HepG2 (cell line): ENCODE measurements around the gene FHIT. TPM values are rescaled to one million over a fixed set of nuclear protein-coding genes. Genes with fewer than 3 reads are reported as not detected.

Experiments used
- ATAC-seq: fragments of 200-7000 bp; cut with Tn5 transposase; 3 replicates; pipeline ENCODE4 v1.9.1; 2020; ENCODE audit warnings: mild to moderate bottlenecking, moderate library complexity
- BruUV-seq: library from RNA; stranded (reverse); fragments of 400-500 nt; replicated peaks from 2 replicates; lab custom pipeline; 2021; lab: Mats Ljungman, UMichigan
- CTCF ChIA-PET: fragments of 300-600 bp; formaldehyde crosslinking; extraction: SDS; loops from one replicate; lab custom pipeline; 2021; ENCODE audit warnings: low total read pairs, inconsistent platforms, low intra/inter-chr PET ratio; lab: Yijun Ruan, JAX
- POLR2A ChIA-PET: fragments of 350-600 bp; sonication (Branson Sonifier 250); formaldehyde crosslinking; loops from one replicate; lab custom pipeline; 2020; ENCODE audit warnings: antibody characterized with exemption, inconsistent platforms; lab: Yijun Ruan, JAX
- DNase-seq: peaks from one replicate; pipeline ENCODE4 v3.0.0-alpha.2; 2015; ENCODE audit warnings: low spot score
- FAIRE-seq: peaks from 3 replicates; lab custom pipeline; 2011; peaks lifted over from hg19 to GRCh38; lab: Jason Lieb, UNC
- H2AFZ ChIP-seq: one replicate; pipeline ENCODE4 v1.6.1; 2011; ENCODE audit warnings: low read length, inconsistent platforms
- H3K27ac ChIP-seq: fragments of 300-600 bp; 3 replicates; pipeline ENCODE4 v1.8.0; 2011; ENCODE audit warnings: mixed run types, mild to moderate bottlenecking, mixed read lengths, low read length, inconsistent platforms; ENCODE audit not compliant: insufficient read depth; ENCODE audit errors: extremely low read length
- H3K27me3 ChIP-seq, 2 experiments: fragments of 200-600 bp in 1 of 2; 2 replicates in 1 of 2; 3 replicates in 1 of 2; pipeline versions ENCODE4 v1.6.0 to v1.8.0; 2011; ENCODE audit warnings: low read length in 2 of 2, mild to moderate bottlenecking in 2 of 2, moderate library complexity in 2 of 2, inconsistent platforms in 1 of 2; ENCODE audit not compliant: insufficient read depth in 2 of 2, control insufficient read depth in 1 of 2
- H3K36me3 ChIP-seq, 2 experiments: fragments of 200-600 bp in 1 of 2; replicated peaks in 1 of 2; 2 replicates in 1 of 2; 3 replicates in 1 of 2; pipeline versions ENCODE4 v1.5.1 to v1.8.0; 2011; ENCODE audit warnings: low read length in 2 of 2, inconsistent platforms in 1 of 2; ENCODE audit not compliant: insufficient read depth in 2 of 2, control insufficient read depth in 1 of 2
- H3K4me1 ChIP-seq: 2 replicates; pipeline ENCODE4 v1.5.1; 2012; ENCODE audit warnings: low read length, inconsistent platforms; ENCODE audit not compliant: insufficient read depth
- H3K4me2 ChIP-seq: 2 replicates; pipeline ENCODE4 v1.6.0; 2011; ENCODE audit warnings: low read depth, low read length, inconsistent platforms
- H3K4me3 ChIP-seq, 3 experiments: fragments of 200-600 bp in 1 of 3; sonication (generic), shearing (Covaris generic) in 1 of 3; replicated peaks in 1 of 3; 2 replicates each; pipeline ENCODE4 v1.5.1; 2011 to 2016; ENCODE audit warnings: low read length in 3 of 3, inconsistent platforms in 2 of 3, low read depth in 2 of 3, mild to moderate bottlenecking in 2 of 3, control low read depth in 1 of 3, mixed read lengths in 1 of 3; ENCODE audit not compliant: insufficient read depth in 1 of 3
- H3K79me2 ChIP-seq: one replicate; pipeline ENCODE4 v1.6.1; 2011; ENCODE audit warnings: low read length, inconsistent platforms; ENCODE audit not compliant: insufficient read depth
- H3K9ac ChIP-seq: 2 replicates; pipeline ENCODE4 v1.6.0; 2011; ENCODE audit warnings: mild to moderate bottlenecking, low read depth, low read length, inconsistent platforms; ENCODE audit not compliant: insufficient read depth
- H3K9me3 ChIP-seq: 2 replicates; pipeline ENCODE4 v1.5.1; 2012; ENCODE audit warnings: mild to moderate bottlenecking, low read length
- H4K20me1 ChIP-seq: 2 replicates; pipeline ENCODE4 v1.6.0; 2011; ENCODE audit warnings: inconsistent platforms, mild to moderate bottlenecking, low read length, moderate library complexity; ENCODE audit not compliant: insufficient read depth
- MBD4 ChIP-seq: IDR thresholded peaks from 2 replicates; pipeline ENCODE4 v1.6.1; 2012; ENCODE audit warnings: low read length, inconsistent platforms, borderline replicate concordance
- THAP11 ChIP-seq: IDR thresholded peaks from 2 replicates; pipeline ENCODE4 v1.6.1; 2016; ENCODE audit warnings: missing biosample characterization, missing genetic modification reagents
- XRCC5 ChIP-seq: fragments of 200-400 bp; formaldehyde crosslinking; optimal IDR thresholded peaks from 2 replicates; pipeline ENCODE3; 2017; ENCODE audit warnings: mild to moderate bottlenecking, low read length
- YEATS4 ChIP-seq: sonication (generic); formaldehyde crosslinking; IDR thresholded peaks from 2 replicates; pipeline ENCODE4 v1.4.0; 2020; ENCODE audit warnings: missing genetic modification reagents, borderline replicate concordance
- ZBTB37 ChIP-seq: sonication (generic); formaldehyde crosslinking; IDR thresholded peaks from 2 replicates; pipeline ENCODE4 v1.4.0; 2020; ENCODE audit warnings: mild to moderate bottlenecking, missing genetic modification reagents
- ZMYM4 ChIP-seq: sonication (generic); formaldehyde crosslinking; IDR thresholded peaks from 2 replicates; pipeline ENCODE4 v1.8.1; 2023; ENCODE audit warnings: mild to moderate bottlenecking, missing genetic modification reagents
- ZNF207 ChIP-seq: fragments of 450-650 bp; IDR thresholded peaks from 2 replicates; pipeline ENCODE4 v1.6.1; 2016; ENCODE audit warnings: antibody characterized with exemption, borderline replicate concordance
- ZNF350 ChIP-seq: sonication (generic); formaldehyde crosslinking; IDR thresholded peaks from 2 replicates; pipeline ENCODE4 v1.4.0; 2020; ENCODE audit warnings: mild to moderate bottlenecking, low read depth, missing genetic modification reagents, borderline replicate concordance
- ZNF607 ChIP-seq: sonication (generic); formaldehyde crosslinking; IDR thresholded peaks from 2 replicates; pipeline ENCODE4 v1.5.1; 2020; ENCODE audit warnings: missing genetic modification reagents, mild to moderate bottlenecking, borderline replicate concordance
- WGBS: methylation state at CpG from one replicate; pipeline ENCODE4 v1.1.6; 2017; ENCODE audit warnings: low lambda C conversion rate; 5-methylcytosine and 5-hydroxymethylcytosine counted together
- in situ Hi-C: cut with HindIII; loops from 2 replicates; pipeline ENCODE4 v1.10.0; 2017; ENCODE audit warnings: low pct_unique_long_range_greater_than_20kb; ENCODE audit not compliant: extremely low pct_ligation_motif_present
- intact Hi-C: fragments of 100-400 bp; cut with micrococcal nuclease; formaldehyde crosslinking; loops from one replicate; pipeline ENCODE4 v1.10.0; 2022; ENCODE audit not compliant: unreplicated experiment
- polyA plus RNA-seq, 8 experiments: library from polyadenylated mRNA; depleted of rRNA in 3 of 8; stranded (reverse) in 7 of 8; unstranded in 1 of 8; fragments of >200 nt; fragmentation: Illumina TruSeq in 4 of 8; extraction: Trizol in 4 of 8; gene quantifications; 2 replicates each; pipeline versions ENCODE4 v1.2.1 to v1.2.3, GENCODE V29; 2011 to 2016; ENCODE audit warnings: low read depth in 4 of 8, missing spikeins in 1 of 8, mixed read lengths in 1 of 8; ENCODE audit not compliant: insufficient read depth in 1 of 8
- total RNA-seq, 5 experiments: library from RNA; depleted of rRNA; stranded (reverse); fragments of >200 nt; fragmentation: Illumina TruSeq; extraction: Trizol; gene quantifications; 2 replicates each; pipeline ENCODE4 v1.2.3, GENCODE V29; 2016; ENCODE audit warnings: low read depth in 1 of 5

Gene FHIT
- total and polyA plus RNA-seq, 2 of the 13 experiments (the other 11 are each of a cell fraction or from before 2014, with no cell fraction given) = 4.0 to 4.6 TPM

GRCh38 chr3:60246361-60246760 is 1004.9 kb downstream of the FHIT start:
- FAIRE-seq = no peak
- no peaks in the 10 kb centered on the region for H4K20me1 ChIP-seq
- H3K9me3 ChIP-seq = no peaks in the 10 kb centered on the region
- CTCF ChIA-PET = no interaction called here
- POLR2A ChIA-PET = no interaction called here
- H3K4me3 ChIP-seq = no peak overlapping the region
- intact Hi-C loops = no loop called here
- no peaks in the 10 kb centered on the region for H3K79me2 ChIP-seq
- DNase-seq = no peak
- in situ Hi-C loops = no loop called here
- H3K36me3 ChIP-seq = no peaks in the 10 kb centered on the region
- no peak overlapping the region for H3K9ac ChIP-seq
- H2AFZ ChIP-seq = no peak overlapping the region
- H3K4me2 ChIP-seq = no peak overlapping the region
- no peaks in the 10 kb centered on the region for H3K4me1 ChIP-seq
- WGBS = 24% methylated on average over 4 of the region's 4 CpGs
- no peak for TF ChIP-seq MBD4
- TF ChIP-seq, all 625 proteins: peak for 0
- H3K27me3 ChIP-seq = no peaks in the 10 kb centered on the region
- no peak for ATAC-seq
- BruUV-seq = no TSS peak
- no peak overlapping the region for H3K27ac ChIP-seq

GRCh38 chr3:60243456-60243855 is 1007.8 kb downstream of the FHIT start:
- Histone ChIP-seq H2AFZ (no peak overlapping the region), H3K4me2 (no peak overlapping the region), H3K9me3 (no peaks in the 10 kb centered on the region), H3K36me3 (no peaks in the 10 kb centered on the region), H3K4me1 (peaks cover 5% of the 10 kb centered on the region), H3K79me2 (no peaks in the 10 kb centered on the region), H3K27me3 (no peaks in the 10 kb centered on the region), H4K20me1 (no peaks in the 10 kb centered on the region), H3K4me3 (no peak overlapping the region), H3K9ac (no peak overlapping the region), H3K27ac (no peak overlapping the region)
- no TSS peak for BruUV-seq
- intact Hi-C loops (no loop called here), in situ Hi-C loops (no loop called here)
- ATAC-seq (no peak), FAIRE-seq (no peak), DNase-seq (no peak)
- POLR2A ChIA-PET = no interaction called here
- 22% methylated on average over 5 of the region's 5 CpGs for WGBS
- CTCF ChIA-PET = interaction anchor here (0.6 kb wide), 1 partner anchor 33 kb away, joined by 6 read pairs; no protein-coding TSS in a partner anchor
- TF ChIP-seq ZNF607 (no peak), ZNF207 (no peak), XRCC5 (no peak), ZMYM4 (CRISPR knock-in tag) (no peak), THAP11 (CRISPR knock-in tag) (no peak), YEATS4 (CRISPR knock-in tag) (no peak), ZBTB37 (no peak), ZNF350 (CRISPR knock-in tag) (no peak)
